Esophagus muscularis mucosa (tissue), 3 donors: ENCODE measurements around the gene PRKAG2.

ENCODE experiments used
- EP300 ChIP-seq: sonication (generic); formaldehyde crosslinking; IDR thresholded peaks from one replicate; pipeline ENCODE4 v1.6.1; 2017; ENCODE audit warnings: antibody characterized with exemption
- POLR2AphosphoS5 ChIP-seq, 2 donors: sonication (generic); formaldehyde crosslinking; IDR thresholded peaks; one replicate each; pipeline ENCODE4 v1.6.1; 2017; ENCODE audit warnings: antibody characterized with exemption in 2 of 2

DNA sequence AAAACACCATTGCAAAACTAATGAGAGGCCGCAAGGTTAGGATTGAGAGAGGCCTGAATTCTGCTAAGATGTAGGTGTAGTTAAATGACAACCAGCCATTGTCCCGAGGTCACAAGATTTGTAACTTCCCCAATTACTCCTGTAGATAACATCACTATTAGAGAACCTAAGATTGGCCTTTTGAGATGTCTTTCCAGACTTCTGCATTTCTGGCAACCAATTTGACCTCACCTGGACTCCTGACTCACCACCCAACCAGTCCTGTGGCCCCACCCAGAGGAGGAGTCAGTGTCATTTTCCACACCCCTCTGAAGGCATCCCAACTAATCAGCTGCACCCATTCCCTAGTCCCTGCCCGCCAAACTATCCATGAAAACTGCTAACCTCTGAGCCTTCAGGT is 115.7 kb downstream of the PRKAG2 start:
- TF ChIP-seq EP300 (no peak), POLR2AphosphoS5 (IDR thresholded peaks at IDR 0.05) (no peak)
